Endometrial microvascular endothelial cells (primary cell): ENCODE data around the gene WSB2. TPM values are rescaled to one million over a fixed set of nuclear protein-coding genes. Genes with fewer than 3 reads are reported as not detected.

Experiments used
- in situ Hi-C: cut with HindIII; loops from 2 replicates; pipeline ENCODE4 v1.10.0; 2017; ENCODE audit warnings: low sequenced_read_pairs, low pct_unique_long_range_greater_than_20kb; ENCODE audit errors: inconsistent ontology term
- total RNA-seq: library from RNA; depleted of rRNA; stranded (reverse); fragments of >200 nt; gene quantifications from one replicate; pipeline ENCODE4 v1.2.3, GENCODE V29; 2015; ENCODE audit errors: inconsistent ontology term

The WSB2 gene
- total RNA-seq, 1 donor from 2014 or later: 82.2 TPM

DNA sequence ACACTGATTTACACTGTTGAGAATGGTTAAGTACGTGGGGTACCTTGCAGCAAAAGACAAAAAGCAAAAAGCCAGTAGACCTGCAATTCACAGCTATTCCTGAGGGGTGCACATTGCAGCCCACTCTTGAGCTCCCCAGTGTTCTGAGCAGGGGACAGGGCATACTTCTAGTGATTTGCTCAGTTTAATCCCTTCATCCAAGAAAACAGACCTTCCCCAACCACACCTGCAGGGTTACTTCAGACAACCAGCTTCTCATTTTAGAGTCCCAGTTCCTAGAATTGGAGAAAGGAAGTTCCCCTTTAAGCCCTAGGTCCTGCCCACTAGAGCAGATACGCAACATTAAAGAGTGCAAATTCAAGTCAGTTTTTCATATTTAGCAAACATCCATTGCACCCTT, 3.6 kb upstream of the WSB2 start:
- in situ Hi-C loops: no loop called here

DNA sequence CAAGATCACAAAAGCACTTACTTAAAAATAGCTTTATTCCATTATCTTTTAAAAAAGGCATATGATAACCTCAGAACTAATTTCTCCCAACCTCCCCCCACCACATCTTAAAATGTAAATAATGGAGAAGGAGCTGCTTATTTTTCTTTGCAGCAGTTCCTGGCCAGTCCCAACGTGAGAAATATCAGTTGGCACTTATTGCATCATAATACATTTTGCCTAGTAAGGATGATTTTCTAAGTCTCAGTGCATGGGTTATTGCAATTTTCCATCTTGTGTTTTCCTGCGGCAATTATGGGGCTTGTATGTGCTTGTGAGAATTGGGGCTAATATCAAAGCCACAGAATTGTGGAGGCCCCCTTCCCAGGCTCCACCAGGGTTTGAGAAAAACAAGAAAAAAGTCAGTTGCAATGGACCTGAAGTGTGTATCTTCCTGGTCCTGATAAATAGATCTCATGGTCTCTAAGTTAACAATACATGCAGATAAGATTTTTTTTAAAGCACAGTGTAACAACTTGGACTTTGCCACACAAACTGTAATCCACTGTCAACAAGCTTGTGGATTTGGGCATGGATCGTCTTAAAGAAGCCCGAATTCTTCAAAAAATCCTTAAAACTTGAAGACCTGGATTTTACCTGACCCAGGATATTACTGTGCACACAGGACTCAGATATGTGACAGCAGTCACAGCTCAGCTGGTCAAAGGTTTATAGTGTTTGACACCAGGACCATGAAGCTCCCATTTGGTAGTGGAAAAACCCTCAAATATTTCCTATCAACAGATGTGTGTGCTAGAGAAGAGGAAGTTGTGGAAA, 2.8 kb upstream of the WSB2 start:
- in situ Hi-C loops: no loop called here

GRCh38 chr12:118061873-118062843, 1.2 kb upstream of the WSB2 start:
- in situ Hi-C loops: no loop called here

- in situ Hi-C loops: no loop called here
Observed at GRCh38 chr12:118060301-118061010, 523 bp downstream of the WSB2 start.

GRCh38 chr12:118059341-118060191, 1.4 kb downstream of the WSB2 start:
- in situ Hi-C loops: no loop called here

DNA sequence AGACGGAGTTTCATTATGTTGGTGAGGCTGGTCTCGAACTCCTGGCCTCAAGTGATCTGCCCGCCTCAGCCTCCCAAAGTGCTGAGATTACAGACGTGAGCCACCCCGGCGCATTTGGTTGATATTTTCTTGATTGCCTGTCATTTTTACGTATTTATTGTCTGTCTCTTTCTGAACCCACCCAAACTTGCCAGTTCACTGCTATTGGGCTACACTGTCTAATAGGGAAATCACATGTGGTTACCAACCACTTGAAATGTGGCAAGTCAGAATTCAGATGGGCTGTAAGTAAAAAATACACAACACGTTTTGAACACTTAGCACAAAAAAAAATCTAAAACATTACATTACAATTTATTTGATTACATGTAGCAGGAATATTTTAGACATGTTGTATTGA, 2.1 kb downstream of the WSB2 start:
- in situ Hi-C loops: no loop called here

DNA sequence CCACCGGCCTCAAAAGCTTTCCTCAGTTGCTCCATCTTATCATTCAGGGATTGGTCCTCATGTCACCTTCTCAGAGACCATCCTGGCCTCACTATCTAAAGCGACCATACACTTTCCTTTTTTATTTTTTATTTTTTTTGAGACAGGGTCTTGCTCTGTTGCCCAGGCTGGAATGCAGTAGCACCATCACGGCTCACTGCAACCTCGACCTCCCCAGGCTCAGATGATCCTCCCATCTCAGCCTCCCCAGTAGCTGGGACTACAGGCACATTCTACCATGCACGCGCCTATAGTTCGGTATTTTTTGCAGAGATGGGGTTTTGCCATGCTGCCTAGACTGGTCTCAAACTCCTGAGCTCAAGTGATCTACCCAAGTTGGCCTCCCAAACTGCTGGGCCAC, 2.8 kb downstream of the WSB2 start:
- in situ Hi-C loops: no loop called here

GRCh38 chr12:118055865-118056773, 4.9 kb downstream of the WSB2 start:
- in situ Hi-C loops: no loop called here

- in situ Hi-C loops: no loop called here
Observed at GRCh38 chr12:118055144-118055557, 5.8 kb downstream of the WSB2 start.

GRCh38 chr12:118053071-118053985, 7.7 kb downstream of the WSB2 start:
- in situ Hi-C loops: no loop called here

DNA sequence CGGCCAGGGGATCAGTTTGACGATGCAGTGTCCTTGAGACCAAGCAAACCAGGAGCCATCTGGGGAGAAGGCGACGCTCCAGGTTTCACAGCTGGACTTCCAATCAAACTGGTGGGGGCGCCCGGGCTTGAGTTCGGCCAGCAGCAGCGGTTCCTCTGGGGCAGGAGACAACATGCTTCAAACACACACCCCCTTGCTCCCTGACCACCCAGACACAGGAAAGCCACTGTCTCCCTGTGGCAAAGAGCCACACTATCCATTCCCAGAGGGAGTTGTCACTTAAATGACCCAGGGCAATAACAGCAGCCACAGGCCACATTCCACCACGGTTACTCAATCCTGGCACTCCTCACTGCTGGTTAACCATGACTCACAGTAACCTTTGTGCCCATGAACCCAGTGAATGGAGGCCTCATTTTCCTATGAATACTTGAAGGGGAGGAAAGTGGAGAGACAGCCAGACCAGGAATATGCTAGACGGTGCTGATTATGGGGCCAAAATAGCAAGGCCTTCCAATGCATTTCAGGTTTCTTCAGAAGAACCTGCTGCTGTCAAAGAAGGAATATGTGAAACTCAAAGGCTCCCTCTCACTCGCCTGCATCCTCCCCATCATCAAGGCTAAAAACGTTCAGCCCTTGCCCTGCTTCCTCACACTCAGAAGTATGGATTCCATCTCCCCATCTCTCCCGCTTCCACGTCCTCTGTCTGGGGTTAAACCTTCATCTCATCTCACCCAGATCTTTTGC, 8.5 kb downstream of the WSB2 start:
- in situ Hi-C loops: no loop called here

- in situ Hi-C loops: no loop called here
Observed at GRCh38 chr12:118050972-118051910, 9.7 kb downstream of the WSB2 start.

- in situ Hi-C loops: no loop called here
Observed at GRCh38 chr12:118046430-118046829, 14.5 kb downstream of the WSB2 start.

- in situ Hi-C loops: no loop called here
Observed at GRCh38 chr12:118044577-118044976, 16.4 kb downstream of the WSB2 start.

DNA sequence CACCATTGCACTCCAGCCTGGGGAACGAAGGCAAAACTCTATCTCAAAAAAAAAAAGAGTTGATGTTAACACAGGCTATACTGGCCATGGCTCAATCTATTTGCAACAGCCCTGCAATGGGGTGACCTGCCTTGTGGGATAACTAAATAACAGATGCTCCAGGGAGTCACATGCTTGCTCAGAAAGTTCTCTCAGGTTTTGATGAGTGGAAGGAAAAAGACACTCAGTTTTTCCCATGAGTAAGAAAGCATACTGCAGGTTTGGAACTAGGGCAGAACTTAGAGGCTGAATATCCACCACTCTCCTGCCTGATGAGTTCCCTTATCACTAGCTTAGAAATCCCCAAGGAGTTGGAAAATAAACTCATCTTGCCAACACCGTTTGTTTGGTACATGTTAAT, 16.9 kb downstream of the WSB2 start:
- in situ Hi-C loops: no loop called here
